8988T (cell line): Measurements from ENCODE around the gene INPP5A.
A peak's percentile ranks its signal among the peaks of the same experiment; 100 is the strongest.

Experiments
- DNase-seq: peaks from one replicate; pipeline ENCODE4 v3.0.0; 2011

INPP5A gene

DNA sequence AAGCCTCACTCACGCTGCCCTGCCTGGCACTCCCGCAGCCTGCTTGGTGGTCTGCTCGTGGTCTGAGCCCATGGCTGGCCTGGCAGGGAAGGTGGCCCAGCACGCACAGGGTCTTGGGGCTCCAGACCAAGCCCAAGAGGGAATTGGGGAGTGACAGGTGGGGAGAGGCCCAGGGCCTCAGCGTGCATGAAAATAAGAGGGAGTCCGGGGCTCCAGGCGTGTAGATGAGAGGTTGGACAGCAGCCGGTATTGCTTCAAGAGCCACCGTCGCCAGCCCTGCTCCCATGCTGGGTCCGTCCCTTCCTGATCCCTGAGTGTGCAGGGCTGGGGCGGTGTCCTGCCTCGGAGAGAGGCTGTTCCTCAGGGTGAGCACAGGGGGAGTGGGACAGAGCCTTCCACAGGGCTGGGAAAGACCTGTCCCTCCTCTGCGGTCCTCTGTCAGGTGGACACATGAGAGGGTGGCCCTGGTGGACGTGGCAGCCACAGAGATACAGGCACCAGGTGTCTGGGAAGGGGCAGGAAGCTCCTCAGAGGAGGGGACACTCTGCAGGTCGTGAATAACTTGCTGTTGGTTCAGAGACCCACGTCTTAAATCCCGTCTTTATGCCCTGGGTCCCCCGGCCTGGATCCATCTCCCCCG lies 113.1 kb downstream of the INPP5A start:
- DNase-seq: no peak

GRCh38 chr10:132651511-132652029 lies 114.0 kb downstream of the INPP5A start:
- no peak for DNase-seq

GRCh38 chr10:132652446-132652845 lies 114.9 kb downstream of the INPP5A start:
- DNase-seq: no peak

DNA sequence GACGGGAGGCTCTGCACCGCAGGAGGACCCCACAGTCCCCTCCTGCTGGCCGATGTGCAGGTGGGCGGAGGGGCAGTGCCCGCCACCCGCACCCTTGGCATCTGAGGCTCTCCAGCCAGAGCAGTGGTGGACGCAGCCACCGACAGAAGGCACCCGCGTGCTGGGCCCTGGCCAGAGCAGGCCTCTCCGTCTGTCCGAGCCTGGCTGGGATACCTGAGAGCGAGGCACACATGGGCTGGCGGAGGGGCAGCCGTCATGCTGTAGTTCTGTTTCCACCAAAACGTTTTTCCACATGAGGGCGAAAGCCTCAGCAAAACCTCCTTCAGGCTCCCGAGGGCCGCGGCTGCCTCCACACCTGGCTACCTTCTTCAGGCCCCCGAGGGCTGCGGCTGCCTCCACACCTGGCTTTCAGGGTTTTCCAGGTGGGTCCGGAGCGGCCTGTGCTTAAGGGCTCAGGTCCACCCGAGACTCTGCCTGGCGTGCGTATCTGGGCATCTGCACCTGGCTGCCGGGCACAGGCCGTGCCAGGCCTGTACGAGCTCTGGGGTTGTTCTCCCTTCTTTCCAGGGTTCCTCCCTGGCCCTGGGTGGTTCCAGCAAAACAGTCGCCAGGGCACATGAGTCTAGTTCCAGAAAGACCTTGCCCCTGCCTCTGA lies 115.5 kb downstream of the INPP5A start:
- no peak for DNase-seq

DNA sequence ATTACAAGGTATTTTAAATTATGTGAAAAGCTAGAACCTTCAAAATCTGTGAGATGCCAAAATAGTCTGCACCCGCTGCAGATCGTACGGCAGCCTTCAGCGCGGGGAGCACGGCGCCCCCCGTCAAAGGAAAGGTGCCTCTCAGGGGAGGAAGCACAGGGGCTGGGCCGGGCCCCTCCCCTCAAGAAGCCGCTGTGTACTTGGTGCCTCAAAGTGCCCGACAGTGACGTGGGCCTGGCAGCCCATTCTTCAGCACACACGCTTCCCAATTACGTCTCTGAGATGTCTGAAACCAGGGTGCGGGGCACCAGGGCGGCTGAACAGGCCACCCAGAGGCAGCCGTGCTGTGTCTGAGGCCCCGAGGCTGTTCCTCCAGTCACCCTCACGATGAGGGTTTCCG lies 116.1 kb downstream of the INPP5A start:
- DNase-seq: no peak

GRCh38 chr10:132654121-132654571 lies 116.6 kb downstream of the INPP5A start:
- DNase-seq: peak; percentile 47

DNA sequence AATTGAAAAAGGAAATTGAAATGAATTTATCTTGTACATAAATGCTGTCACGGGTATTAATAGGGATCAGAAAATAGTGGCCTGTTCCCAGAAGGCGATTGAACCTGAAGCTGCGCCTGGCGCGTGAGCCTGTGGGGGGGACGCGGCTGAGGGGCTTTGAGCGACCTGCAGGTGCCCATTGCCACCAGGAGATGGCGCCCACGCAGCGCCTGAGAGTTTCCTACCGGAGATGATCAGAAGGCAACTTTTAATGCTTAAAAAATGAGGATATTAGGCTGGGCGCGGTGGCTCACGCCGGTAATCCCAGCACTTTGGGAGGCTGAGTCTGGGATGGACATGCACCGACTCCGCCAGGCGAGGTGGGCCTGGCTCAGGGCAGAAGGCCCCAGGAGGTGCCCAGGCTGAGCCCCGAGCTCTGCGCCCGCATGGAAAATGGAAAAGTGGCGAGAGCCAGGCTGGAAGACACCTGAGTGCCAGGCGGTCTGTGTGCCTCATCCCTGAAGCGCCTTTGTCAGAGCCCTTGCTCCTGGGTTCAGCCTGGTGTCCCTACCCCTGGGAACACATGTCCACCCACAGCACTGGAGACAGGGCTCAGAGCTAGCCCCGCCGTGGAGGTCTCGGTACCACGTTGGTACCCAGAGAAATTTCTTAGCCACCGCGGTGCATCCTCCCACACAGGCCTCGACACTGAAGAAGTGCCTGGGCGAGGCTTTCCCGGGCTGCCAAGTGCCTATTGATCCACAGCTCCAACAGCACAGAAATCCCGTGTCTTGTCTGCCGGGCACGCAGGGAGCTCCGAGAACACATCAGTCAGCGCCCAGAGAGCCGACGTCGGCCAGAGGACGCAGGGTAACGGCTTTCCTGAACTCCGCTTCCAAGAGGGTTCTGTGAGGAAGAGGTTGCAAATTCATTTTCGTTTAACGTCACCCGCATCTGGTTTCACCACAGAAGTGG lies 117.4 kb downstream of the INPP5A start:
- peak; percentile 92 for DNase-seq

DNA sequence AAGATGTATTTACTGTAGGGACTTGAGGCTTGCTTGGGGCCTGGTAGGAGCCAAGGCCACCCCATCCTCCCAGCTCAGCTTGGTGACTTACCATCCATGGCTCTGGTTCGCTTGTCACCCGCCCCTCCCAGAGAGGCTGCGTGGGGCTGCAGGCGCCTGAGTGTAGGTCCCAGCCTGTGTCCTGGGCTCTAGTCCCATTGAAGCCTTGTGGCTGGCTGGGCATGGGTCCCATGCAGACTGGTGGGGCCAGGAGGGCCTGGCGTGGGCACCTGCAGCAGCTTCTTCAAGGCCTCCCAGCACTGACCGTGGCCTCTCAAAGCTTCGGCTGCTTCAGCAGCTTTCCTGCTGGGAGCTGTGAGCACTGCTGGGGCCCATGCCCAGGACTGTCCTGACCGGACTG lies 118.1 kb downstream of the INPP5A start:
- no peak for DNase-seq

DNA sequence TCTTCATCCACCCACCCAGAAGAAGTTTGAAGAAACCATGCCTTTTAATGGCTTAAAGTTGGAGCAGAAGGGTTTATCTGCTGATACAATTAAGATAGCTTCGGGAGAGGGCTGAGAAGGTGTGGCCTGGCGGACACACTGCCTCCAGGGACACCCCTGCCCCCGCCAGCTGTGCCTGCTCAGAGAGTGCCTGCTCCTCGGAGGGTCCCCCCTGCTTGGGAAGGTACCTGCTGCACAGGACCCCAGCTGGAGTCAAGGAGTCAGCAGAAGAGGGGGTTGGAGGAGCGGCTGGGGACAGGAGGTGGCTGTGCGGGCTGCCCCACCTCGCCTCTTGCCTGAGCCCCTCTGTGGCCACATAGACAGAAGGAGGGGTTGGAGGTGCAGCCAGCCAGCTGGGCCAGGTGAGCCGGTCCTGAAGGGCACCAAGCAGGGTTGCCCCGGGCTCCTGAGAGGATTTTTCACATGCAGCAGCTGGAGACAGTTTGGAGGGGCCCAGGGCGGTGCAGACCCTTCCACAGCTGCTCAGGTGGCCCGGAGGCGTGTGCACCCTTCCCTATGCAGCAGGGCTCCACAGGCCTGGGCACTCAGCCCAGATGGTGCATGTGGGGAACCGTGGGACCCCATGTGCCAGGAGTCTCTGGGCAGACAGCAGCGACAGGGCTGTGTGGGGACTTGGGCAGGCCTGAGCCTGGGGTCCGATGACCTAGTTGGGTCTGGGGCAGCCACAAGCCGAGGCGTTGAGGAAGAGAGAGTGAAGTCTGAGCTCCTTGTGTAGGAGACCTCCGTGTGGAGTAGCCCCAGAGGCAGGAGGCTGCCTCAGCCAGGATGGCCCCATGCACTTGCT lies 118.9 kb downstream of the INPP5A start:
- no peak for DNase-seq

GRCh38 chr10:132657127-132657706 lies 119.6 kb downstream of the INPP5A start:
- DNase-seq: no peak

GRCh38 chr10:132657748-132658147 lies 120.2 kb downstream of the INPP5A start:
- no peak for DNase-seq

- no peak for DNase-seq
Observed at GRCh38 chr10:132658546-132659205, 121.1 kb downstream of the INPP5A start.

GRCh38 chr10:132659206-132660091 lies 121.9 kb downstream of the INPP5A start:
- no peak for DNase-seq

DNA sequence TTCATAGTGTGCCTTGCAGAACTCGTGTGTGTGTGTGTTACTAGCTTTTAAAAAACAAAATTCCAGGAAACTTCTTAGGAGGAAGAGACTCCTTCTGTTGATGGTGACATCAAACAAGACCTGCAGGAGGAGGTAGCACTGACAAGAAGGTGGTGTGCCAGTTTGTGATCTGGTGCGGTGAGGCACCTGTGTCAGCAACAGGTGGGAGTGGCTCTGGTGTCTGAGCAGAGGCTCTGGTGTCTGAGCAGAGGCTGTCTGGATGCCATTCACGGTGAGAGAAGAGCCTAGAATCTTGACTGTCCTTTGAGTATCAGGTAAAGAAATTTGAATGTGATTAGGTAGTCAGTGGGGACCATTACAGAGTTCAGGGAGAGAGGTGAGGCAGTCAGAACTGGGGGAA lies 122.8 kb downstream of the INPP5A start:
- no peak for DNase-seq

DNA sequence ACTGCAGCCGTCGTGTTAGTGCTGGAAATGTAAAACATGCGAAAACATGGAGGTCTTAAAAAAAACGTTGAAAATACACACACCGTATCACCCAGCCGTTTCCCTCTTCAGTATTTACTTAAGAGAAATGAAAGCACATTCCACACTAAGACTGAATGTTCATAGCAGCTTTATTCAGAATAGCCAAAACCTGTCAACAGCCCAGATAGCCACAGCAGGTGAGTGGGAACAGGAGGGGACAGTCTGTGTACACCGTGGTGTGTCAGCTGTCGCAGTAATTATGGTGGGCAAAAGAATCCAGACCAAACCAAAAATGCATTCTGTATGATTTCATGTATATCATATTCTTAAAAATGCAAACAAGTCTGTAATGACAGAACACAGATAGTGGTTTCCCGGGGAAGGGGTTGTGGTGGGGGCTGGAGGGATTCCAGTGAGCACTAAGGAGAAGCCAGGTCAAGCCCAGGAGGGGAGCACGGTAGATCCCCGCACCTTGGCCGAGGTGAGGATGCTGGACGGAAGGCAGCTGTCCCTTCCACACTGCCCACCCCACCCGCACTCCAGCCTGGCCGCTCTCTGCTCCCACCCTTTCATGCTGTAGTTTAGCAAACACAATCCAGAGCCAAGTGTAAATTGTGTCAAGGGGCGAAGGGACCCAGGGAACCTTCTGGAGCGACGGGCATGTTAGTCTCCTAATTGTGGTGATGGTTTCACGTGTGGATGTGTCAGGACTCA lies 124.8 kb downstream of the INPP5A start:
- DNase-seq: no peak

DNA sequence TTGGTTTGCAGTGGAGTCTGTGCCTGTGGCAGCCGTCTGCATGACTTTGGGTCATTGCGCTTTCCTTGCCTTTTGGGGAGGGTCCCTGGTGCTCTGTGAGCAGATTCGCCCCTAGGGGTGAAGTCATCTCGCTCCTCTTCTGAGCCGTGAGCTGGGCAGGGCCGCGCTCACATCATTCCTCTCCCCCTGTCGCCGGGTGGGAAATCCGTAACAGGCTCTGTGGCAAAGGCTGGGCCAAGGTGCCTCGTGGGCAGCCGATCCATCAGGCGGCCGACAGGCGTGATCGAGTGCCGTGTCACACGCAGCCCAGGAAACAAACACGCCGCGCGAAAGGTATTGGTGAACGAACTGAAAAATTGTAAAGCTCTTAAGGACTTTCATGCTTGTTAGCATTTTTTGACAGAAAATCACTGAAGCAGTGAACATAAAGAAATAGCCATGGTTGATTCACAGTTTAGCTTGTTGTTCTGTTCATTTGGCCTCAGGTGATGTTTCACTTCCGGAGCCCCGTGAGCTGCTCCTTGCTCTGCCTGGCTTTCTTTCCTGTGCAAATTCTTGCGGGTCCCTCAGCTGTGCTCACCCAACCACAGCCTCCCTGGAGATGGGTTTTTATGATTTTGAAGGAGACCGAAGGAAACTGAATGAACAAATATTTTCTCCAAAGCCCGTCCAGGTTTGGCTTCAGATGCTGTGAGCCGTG lies 126.2 kb downstream of the INPP5A start:
- no peak for DNase-seq

DNA sequence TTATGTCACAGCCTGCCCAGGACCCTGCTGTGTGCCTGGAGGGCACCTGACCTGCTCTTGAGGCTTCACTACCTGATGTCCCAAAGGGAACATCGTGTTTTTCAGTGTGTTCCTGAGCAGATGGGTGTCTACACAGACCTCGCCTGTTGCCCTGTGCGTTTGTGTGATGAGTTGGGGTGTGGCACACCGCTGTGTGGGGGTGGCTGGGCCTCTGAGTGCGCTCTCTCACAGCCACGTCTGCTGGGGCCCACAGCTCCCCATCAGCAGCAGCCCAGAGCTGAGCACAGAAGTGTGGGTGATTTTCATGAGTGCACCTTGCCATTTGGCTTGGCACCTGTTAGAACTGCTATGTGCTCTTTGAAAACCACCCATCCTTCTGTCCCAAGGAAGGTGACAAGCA lies 126.8 kb downstream of the INPP5A start:
- DNase-seq: no peak

GRCh38 chr10:132664883-132665282 lies 127.3 kb downstream of the INPP5A start:
- DNase-seq: no peak
